HG03520 (cell line): ENCODE measurements around the gene OSBPL2.

ENCODE experiments used
- ATAC-seq: cut with Tn5 transposase; IDR thresholded peaks from one replicate; pipeline ENCODE4 v1.9.1; 2021; ENCODE audit warnings: mild to moderate bottlenecking, moderate library complexity; ENCODE audit not compliant: unreplicated experiment

The OSBPL2 gene

GRCh38 chr20:62321521-62321948 lies 83.2 kb downstream of the OSBPL2 start:
- no peak for ATAC-seq

GRCh38 chr20:62321975-62322374 lies 83.7 kb downstream of the OSBPL2 start:
- no peak for ATAC-seq

GRCh38 chr20:62322492-62323041 lies 84.2 kb downstream of the OSBPL2 start:
- ATAC-seq = no peak

GRCh38 chr20:62323146-62323979 lies 85.0 kb downstream of the OSBPL2 start:
- no peak for ATAC-seq

GRCh38 chr20:62323980-62324906 lies 85.9 kb downstream of the OSBPL2 start:
- ATAC-seq = no peak

- no peak for ATAC-seq
These were observed 87.0 kb downstream of the OSBPL2 start for GRCh38 chr20:62325172-62325905.

- ATAC-seq = no peak
These were observed 88.2 kb downstream of the OSBPL2 start for GRCh38 chr20:62326559-62326958.

- no peak for ATAC-seq
These were observed 88.8 kb downstream of the OSBPL2 start for GRCh38 chr20:62326959-62327725.

GRCh38 chr20:62327726-62328495 lies 89.6 kb downstream of the OSBPL2 start:
- ATAC-seq = no peak

GRCh38 chr20:62328684-62329388 lies 90.5 kb downstream of the OSBPL2 start:
- no peak for ATAC-seq

GRCh38 chr20:62329389-62330377 lies 91.4 kb downstream of the OSBPL2 start:
- no peak for ATAC-seq

GRCh38 chr20:62330576-62331317 lies 92.4 kb downstream of the OSBPL2 start:
- no peak for ATAC-seq

- ATAC-seq = no peak
These were observed 93.0 kb downstream of the OSBPL2 start for GRCh38 chr20:62331347-62331746.

GRCh38 chr20:62332421-62332820 lies 94.1 kb downstream of the OSBPL2 start:
- ATAC-seq = no peak

GRCh38 chr20:62332989-62333819 lies 94.9 kb downstream of the OSBPL2 start:
- no peak for ATAC-seq
